GM19351 (cell line): ENCODE results near the gene AKAP6.

ENCODE experiments used
- ATAC-seq: cut with Tn5 transposase; IDR thresholded peaks from one replicate; pipeline ENCODE4 v1.9.1; 2021; ENCODE audit warnings: mild to moderate bottlenecking, moderate library complexity; ENCODE audit not compliant: unreplicated experiment

AKAP6 gene

GRCh38 chr14:32696325-32697091, 367.4 kb downstream of the AKAP6 start:
- ATAC-seq, result no peak

- ATAC-seq, result no peak
Observed at GRCh38 chr14:32697114-32697513, 368.0 kb downstream of the AKAP6 start.

- ATAC-seq, result no peak
Observed at GRCh38 chr14:32697704-32698103, 368.6 kb downstream of the AKAP6 start.

- ATAC-seq, result no peak
Observed at GRCh38 chr14:32698831-32699230, 369.7 kb downstream of the AKAP6 start.

- no peak for ATAC-seq
Observed at GRCh38 chr14:32701475-32701874, 372.4 kb downstream of the AKAP6 start.

GRCh38 chr14:32702088-32702487, 373.0 kb downstream of the AKAP6 start:
- ATAC-seq, result no peak

GRCh38 chr14:32702562-32702961, 373.5 kb downstream of the AKAP6 start:
- ATAC-seq, result peak; percentile 77

- no peak for ATAC-seq
Observed at GRCh38 chr14:32703183-32703621, 374.1 kb downstream of the AKAP6 start.

- no peak for ATAC-seq
Observed at GRCh38 chr14:32706721-32707519, 377.8 kb downstream of the AKAP6 start.

- no peak for ATAC-seq
Observed at GRCh38 chr14:32707742-32708500, 378.8 kb downstream of the AKAP6 start.

- no peak for ATAC-seq
Observed at GRCh38 chr14:32709027-32709426, 379.9 kb downstream of the AKAP6 start.

- ATAC-seq, result no peak
Observed at GRCh38 chr14:32710231-32710671, 381.2 kb downstream of the AKAP6 start.

- ATAC-seq, result no peak
Observed at GRCh38 chr14:32710731-32711680, 381.9 kb downstream of the AKAP6 start.

GRCh38 chr14:32713856-32714255, 384.8 kb downstream of the AKAP6 start:
- ATAC-seq, result no peak

- ATAC-seq, result no peak
Observed at GRCh38 chr14:32719601-32720000, 390.5 kb downstream of the AKAP6 start.

GRCh38 chr14:32720927-32721326, 391.8 kb downstream of the AKAP6 start:
- ATAC-seq, result no peak

- no peak for ATAC-seq
Observed at GRCh38 chr14:32722631-32723183, 393.6 kb downstream of the AKAP6 start.

GRCh38 chr14:32724867-32725471, 395.9 kb downstream of the AKAP6 start:
- ATAC-seq, result no peak

GRCh38 chr14:32726516-32726915, 397.4 kb downstream of the AKAP6 start:
- no peak for ATAC-seq
